Effector CD4-positive, alpha-beta T cell (primary cell): ENCODE data around the gene PRR19.
"Not testable (repeated sequence)": the region's sequence is repeated elsewhere in the genome, so short reads cannot be mapped to it uniquely, and the experiment has no call there.

Experiments used
- DNase-seq: peaks from one replicate; pipeline ENCODE4 v3.0.0-alpha.2; 2020

PRR19 gene

GRCh38 chr19:42328854-42329253 lies 26.9 kb downstream of the PRR19 start:
- DNase-seq = no peak

GRCh38 chr19:42330241-42330711 lies 28.3 kb downstream of the PRR19 start:
- DNase-seq = no peak

GRCh38 chr19:42331333-42331732 lies 29.4 kb downstream of the PRR19 start:
- not testable (repeated sequence) for DNase-seq

GRCh38 chr19:42332059-42332458 lies 30.1 kb downstream of the PRR19 start:
- no peak for DNase-seq

GRCh38 chr19:42333018-42333417 lies 31.1 kb downstream of the PRR19 start:
- DNase-seq = no peak

GRCh38 chr19:42333975-42334696 lies 32.2 kb downstream of the PRR19 start:
- DNase-seq = no peak

- no peak for DNase-seq
These were observed 32.9 kb downstream of the PRR19 start for GRCh38 chr19:42334697-42335373.

GRCh38 chr19:42335374-42335936 lies 33.5 kb downstream of the PRR19 start:
- DNase-seq = no peak

GRCh38 chr19:42335971-42336370 lies 34.0 kb downstream of the PRR19 start:
- DNase-seq = no peak

- DNase-seq = not testable (repeated sequence)
These were observed 37.4 kb downstream of the PRR19 start for GRCh38 chr19:42339126-42339860.

GRCh38 chr19:42339922-42340321 lies 38.0 kb downstream of the PRR19 start:
- not testable (repeated sequence) for DNase-seq

- DNase-seq = no peak
These were observed 41.6 kb downstream of the PRR19 start for GRCh38 chr19:42343344-42344110.

- no peak for DNase-seq
These were observed 42.5 kb downstream of the PRR19 start for GRCh38 chr19:42344336-42344893.

- no peak for DNase-seq
These were observed 43.4 kb downstream of the PRR19 start for GRCh38 chr19:42345191-42345812.

GRCh38 chr19:42348211-42348610 lies 46.3 kb downstream of the PRR19 start:
- DNase-seq = no peak

- no peak for DNase-seq
These were observed 47.6 kb downstream of the PRR19 start for GRCh38 chr19:42349378-42350107.

GRCh38 chr19:42350417-42350816 lies 48.5 kb downstream of the PRR19 start:
- no peak for DNase-seq

GRCh38 chr19:42351079-42351735 lies 49.3 kb downstream of the PRR19 start:
- no peak for DNase-seq

- no peak for DNase-seq
These were observed 50.6 kb downstream of the PRR19 start for GRCh38 chr19:42352301-42353259.
